NCI-H1436 treated with DMSO at 0.1 percent for 48 hours (cell line): ENCODE results near the gene HOXC4.
"Not testable (repeated sequence)": the region's sequence is repeated elsewhere in the genome, so short reads cannot be mapped to it uniquely, and the experiment has no call there.

Experiments used
- DNase-seq: peaks from one replicate; lab custom pipeline; 2025; lab: John Stamatoyannopoulos, UW

Gene HOXC4

DNA sequence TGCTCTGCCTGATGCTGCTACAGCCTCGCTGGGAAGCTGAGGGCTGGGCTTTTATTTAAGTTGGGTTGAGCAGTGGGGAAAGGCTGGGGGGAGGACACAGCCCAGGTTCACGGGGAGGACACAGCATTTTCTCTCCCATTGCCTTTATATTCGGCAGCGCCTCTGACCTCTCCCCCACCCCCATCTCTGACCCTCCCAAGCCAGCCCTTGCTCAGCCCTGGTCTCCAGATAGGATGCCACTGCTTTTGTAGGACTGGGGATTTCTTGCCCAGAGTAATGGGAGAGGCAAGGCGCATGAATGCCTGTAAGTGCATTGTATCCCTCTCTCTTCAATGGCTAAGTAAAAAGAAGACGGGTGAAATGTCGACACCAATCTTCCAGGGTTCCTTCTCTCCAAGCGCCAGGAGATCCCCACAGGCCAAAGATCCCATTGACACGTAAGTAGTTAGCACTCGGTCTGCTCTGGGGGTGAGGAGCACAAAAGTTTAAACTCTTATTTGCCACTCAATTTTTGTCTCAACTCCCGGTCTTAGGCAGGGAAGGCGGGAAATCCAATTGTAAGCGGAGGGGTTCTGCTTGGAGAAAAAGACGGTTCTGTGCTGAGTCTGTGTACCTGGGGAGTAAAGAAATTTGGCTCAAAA lies 4.6 kb downstream of the HOXC4 start:
- DNase-seq, result no peak

- no peak for DNase-seq
Measured at GRCh38 chr12:54059668-54060067, 6.0 kb downstream of the HOXC4 start.

DNA sequence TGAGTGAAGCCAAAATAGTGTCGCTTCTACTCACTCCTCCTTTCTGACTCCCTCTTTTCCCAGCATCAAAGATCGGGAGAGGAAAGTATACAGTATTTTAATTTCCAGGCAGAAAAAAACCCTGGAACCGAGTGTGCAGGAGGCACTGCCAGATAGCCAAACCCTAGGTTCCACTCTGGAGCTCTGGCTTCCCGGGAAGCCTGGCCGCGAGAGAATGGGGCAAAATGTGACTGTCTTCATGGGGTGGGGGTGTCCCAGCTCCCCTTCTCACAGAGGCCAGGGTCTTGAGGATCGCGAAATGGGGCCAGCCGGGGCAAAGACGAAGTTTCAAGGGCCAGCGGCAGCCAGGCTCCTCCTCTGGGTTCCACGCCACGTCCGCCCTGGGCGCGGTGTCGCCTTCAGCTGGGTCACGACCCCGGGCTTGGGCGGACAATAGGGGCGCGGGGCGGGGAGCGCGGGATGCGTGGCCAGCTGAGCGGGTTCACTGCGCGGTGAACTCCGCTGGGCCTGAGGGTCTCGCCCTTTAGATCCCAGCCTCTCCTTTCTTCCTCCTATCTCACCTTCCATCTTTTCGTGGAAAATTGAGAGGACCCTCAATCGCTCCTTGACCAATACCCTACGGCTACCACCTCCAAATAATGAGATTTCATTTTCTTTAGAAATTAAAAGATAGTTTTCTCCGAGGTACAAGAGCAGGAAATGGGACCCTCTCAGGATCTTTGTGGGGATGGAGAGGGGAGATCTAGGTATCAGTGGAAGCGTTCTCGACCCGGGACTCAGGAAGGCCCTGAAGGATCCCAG lies 6.7 kb downstream of the HOXC4 start:
- no peak for DNase-seq

DNA sequence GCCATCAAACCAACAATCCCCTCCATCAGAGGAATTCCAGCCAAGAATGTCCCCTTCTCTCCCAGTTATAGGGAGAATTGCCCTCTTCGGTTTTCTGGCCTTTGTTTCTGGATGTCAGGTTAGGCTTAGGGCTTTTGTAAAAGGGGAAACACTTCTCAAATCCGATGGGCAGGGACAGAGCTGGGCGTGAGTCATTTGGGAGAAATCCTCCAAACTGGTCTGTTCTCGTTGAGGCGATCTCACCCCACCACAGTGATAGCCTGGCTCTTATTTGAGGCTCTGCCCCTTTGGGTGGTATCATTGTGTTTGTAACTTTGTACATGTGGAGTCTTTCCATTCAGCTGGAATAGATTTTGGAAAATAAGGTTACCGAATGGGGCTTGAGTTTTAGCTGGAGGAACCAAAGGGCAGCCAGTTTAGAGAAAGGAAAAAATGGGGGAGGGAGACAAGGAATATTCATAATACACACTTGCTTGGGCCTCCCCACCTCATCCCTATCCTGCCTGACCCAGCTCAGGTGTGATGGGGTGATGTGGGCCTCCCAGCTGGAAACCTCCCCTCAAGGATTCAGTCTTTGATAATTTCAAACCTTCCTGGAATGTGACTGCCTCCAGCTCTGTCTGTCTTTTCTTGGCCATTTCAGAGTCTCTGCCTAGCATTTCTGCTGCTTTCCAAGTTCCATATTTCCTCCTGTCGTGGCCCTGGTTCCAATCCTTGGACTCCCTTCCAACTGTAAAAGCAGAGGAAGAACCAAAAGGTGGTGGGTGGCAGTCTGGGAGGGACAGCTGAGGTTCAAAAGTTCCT lies 7.5 kb downstream of the HOXC4 start:
- DNase-seq, result no peak

- no peak for DNase-seq
Measured at GRCh38 chr12:54065677-54066076, 12.0 kb downstream of the HOXC4 start.

GRCh38 chr12:54066408-54066807 lies 12.8 kb downstream of the HOXC4 start:
- DNase-seq, result no peak

DNA sequence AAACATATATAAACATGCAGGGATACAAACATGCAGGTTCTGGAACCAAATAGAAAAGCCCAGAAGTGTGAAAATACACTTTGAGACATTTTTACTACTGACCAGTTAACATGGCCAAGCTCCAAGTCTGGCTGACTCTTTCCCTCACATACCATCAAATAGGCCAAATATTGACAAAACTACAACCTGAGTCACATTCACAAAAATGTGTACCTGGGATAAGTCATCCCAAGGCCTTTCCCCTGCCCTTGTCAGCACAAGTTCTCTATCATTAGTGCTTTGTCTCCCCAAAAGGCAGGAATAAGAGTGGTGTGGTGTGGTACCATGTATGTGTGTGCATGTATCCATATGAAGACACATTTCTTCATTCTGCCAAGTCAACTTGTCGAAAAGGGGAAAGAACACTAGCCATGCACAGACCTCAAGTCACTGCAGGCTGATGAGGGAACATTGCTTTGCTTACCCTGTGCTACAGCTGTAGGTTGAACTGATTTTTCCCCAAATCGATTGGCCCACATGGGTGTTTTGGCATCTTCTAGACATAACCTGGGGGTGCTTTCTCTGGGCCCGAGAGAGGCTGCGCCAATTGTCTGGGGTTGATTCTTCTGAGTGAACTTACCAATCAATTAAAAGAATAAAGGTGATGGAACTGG lies 14.9 kb downstream of the HOXC4 start:
- no peak for DNase-seq

GRCh38 chr12:54071942-54072341 lies 18.3 kb downstream of the HOXC4 start:
- no peak for DNase-seq

- DNase-seq, result no peak
Measured at GRCh38 chr12:54074308-54074707, 20.7 kb downstream of the HOXC4 start.

GRCh38 chr12:54075409-54075808 lies 21.8 kb downstream of the HOXC4 start:
- DNase-seq, result no peak

- DNase-seq, result no peak
Measured at GRCh38 chr12:54075974-54076373, 22.3 kb downstream of the HOXC4 start.

DNA sequence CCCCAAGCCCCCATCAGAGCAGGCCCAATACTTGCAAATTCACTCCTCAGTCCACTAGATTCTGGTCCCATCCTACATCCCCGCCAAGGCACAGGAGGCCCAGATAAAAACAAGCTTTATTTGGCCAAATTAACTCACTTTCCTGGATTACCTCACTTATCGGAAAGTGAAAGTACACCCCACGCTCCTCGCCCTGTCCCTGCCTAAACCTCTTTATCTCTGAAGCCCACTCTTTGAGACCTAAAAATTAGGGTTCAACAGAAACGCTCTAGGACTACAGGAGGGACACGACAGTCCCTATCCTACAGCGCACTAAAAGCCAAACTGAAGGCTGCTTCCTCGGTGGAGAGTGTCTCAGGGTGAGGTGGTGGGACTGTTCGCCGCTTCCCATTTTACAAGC lies 24.2 kb downstream of the HOXC4 start:
- DNase-seq, result not testable (repeated sequence)

- DNase-seq, result not testable (repeated sequence)
Measured at GRCh38 chr12:54079115-54079514, 25.5 kb downstream of the HOXC4 start.

- not testable (repeated sequence) for DNase-seq
Measured at GRCh38 chr12:54080008-54080924, 26.6 kb downstream of the HOXC4 start.

DNA sequence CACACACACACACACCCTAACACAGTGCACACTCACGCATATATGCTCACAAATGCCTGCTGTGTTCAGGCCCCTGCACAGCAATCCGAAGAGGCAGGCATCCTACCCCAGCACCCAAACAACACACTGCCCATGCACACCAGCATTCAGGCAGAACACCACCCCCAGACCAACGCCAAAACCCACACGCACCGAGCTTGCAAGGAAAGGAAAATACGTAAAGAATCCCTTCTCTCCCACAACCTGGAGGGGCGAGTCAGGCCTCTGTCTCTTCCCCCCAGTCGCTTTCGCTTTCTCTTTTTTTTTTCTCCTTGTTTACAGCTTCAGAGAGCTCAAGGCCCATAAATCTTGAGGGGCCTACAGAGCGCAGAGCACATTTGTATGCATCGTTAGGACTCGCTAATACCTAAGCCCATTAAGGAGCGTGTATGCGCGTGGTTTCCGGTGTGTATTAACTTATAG lies 27.4 kb downstream of the HOXC4 start:
- not testable (repeated sequence) for DNase-seq

DNA sequence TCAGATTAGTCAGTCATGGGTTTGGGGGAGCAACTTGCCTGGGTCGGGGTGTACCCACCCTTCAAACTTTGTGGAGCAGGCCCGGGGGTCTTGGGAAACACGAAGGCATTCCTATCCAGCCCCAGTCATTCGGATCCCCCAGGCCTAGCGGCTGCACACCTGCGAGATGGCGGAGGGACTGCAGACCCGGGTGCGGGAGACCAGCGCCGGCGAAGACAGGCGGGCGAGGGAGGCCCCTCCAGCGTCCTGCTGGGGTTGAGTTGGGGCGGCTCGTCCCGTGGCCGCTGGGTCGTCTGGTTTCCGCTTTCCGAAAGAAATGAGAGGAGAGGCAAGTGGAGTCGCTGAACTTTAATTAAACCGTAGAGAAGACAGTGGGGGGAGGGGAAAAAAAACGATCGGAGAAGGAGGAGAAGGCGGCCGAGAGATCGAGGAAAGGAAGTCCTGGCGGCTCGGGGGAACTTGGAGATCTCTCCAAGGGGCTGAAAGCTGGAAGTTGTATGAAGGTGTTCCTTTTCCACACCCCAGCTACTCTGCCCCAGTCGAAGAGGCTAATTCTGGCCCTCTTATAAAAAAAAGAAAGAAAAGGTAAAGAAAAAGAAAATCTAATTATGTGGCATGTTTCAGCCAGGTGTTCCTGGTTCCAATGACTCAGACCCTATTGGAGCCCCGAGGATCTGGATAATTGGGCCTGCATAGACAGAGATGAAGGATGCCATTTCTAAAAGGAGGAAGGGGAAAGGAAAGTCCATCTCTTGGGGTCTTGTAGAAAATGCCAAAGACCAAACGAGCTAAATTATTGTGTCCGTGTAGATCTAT lies 28.2 kb downstream of the HOXC4 start:
- not testable (repeated sequence) for DNase-seq

GRCh38 chr12:54082397-54082892 lies 28.8 kb downstream of the HOXC4 start:
- DNase-seq, result no peak

GRCh38 chr12:54088011-54088410 lies 34.4 kb downstream of the HOXC4 start:
- not testable (repeated sequence) for DNase-seq

- DNase-seq, result not testable (repeated sequence)
Measured at GRCh38 chr12:54089465-54089864, 35.8 kb downstream of the HOXC4 start.

DNA sequence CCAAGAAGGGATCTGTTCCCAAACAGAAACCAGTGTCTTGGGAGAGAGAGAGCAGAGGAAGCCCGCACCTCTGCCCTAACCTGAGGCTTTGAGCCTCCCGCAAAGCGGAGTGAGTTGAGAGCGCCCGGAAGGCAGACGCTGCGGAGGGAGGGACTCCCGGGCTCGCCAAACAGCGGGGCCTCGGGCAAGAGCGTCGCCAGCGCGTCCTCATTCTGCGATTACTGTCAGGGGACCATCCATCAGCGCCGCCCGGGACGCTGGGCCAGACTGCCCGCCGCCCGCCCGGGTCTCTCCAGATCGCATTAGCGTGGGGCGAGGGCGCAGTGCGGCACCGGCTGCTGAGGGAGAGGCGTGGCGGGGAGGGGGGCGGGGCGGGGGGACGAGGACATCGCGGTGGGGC lies 36.7 kb downstream of the HOXC4 start:
- not testable (repeated sequence) for DNase-seq
